ENCODE measurements around the gene VIL1. TPM values are rescaled to one million over a fixed set of nuclear protein-coding genes. Genes with fewer than 3 reads are reported as not detected.
A peak's percentile ranks its signal among the peaks of the same experiment; 100 is the strongest.

Gene VIL1
- total and polyA plus RNA-seq, 2 of the 13 experiments (the other 11 are each of a cell fraction or from before 2014, with no cell fraction given): 287 to 301 TPM

- TF ChIP-seq CSRNP2 (CRISPR knock-in tag; conservative IDR thresholded peaks at IDR 0.05; ENCODE audit: low read depth) (no peak), ZKSCAN5 (CRISPR knock-in tag; IDR thresholded peaks at IDR 0.05) (no peak), MAZ (IDR thresholded peaks at IDR 0.05; ENCODE audit: borderline replicate concordance, low read depth, low read length) (no peak), MAZ (CRISPR knock-in tag; IDR thresholded peaks at IDR 0.05; ENCODE audit: low read depth) (no peak)
These were observed 13.0 kb downstream of the VIL1 start (continued) for GRCh38 chr2:218431878-218432277.

- no peaks in the 10 kb centered on the region for H3K79me2 ChIP-seq (ENCODE audit: insufficient read depth, low read length)
- no peak overlapping the region for H3K9ac ChIP-seq (ENCODE audit: insufficient read depth, low read depth, low read length)
- peaks cover 58 to 83% of the 10 kb centered on the region in 2 experiments for H3K36me3 ChIP-seq (replicated peaks in 1 of 2; ENCODE audit: control insufficient read depth in 1 of 2, insufficient read depth in 2 of 2, low read length in 2 of 2)
- no peak overlapping the region for H3K4me3 ChIP-seq (replicated peaks in 1 of 3; ENCODE audit: insufficient read depth in 1 of 3, low read depth in 2 of 3, low read length in 3 of 3)
- no peak overlapping the region for H3K4me2 ChIP-seq (ENCODE audit: low read depth, low read length)
- H3K27me3 ChIP-seq (ENCODE audit: control insufficient read depth in 1 of 2, insufficient read depth in 2 of 2, low read length in 2 of 2): no peaks in the 10 kb centered on the region
- 98% methylated on average over 8 of the region's 8 CpGs for WGBS (ENCODE audit: low lambda C conversion rate)
- H3K4me1 ChIP-seq (ENCODE audit: insufficient read depth, low read length): peaks cover 17% of the 10 kb centered on the region
- no peak for DNase-seq (ENCODE audit: low spot score)
- no TSS peak for BruUV-seq (replicated peaks)
- ChIA-PET POLR2A (interaction anchor here (2.0 to 6.3 kb wide), 3 partner anchors 11 to 13 kb away, joined by 11 to 59 read pairs (median 27); partner anchors contain the start of gene VIL1), CTCF (ENCODE audit: low intra/inter-chr PET ratio, low total read pairs) (no interaction called here)
- intact Hi-C loops (cut with micrococcal nuclease; ENCODE audit: unreplicated experiment) (no loop called here), in situ Hi-C loops (cut with HindIII; ENCODE audit: extremely low pct_ligation_motif_present, low pct_unique_long_range_greater_than_20kb) (no loop called here)
- no peak overlapping the region for H3K27ac ChIP-seq (ENCODE audit: extremely low read length, insufficient read depth, low read length)
- peak in 1 of 2 experiments; percentile 49; a peak in 2 of 4 replicates for TF ChIP-seq POLR2A (IDR thresholded peaks at IDR 0.05; ENCODE audit: insufficient read depth in 1 of 2, low read depth in 2 of 2, low read length in 2 of 2)
- TF ChIP-seq ZBTB21 (CRISPR knock-in tag; IDR thresholded peaks at IDR 0.05): no peak
- TF ChIP-seq ZC3H13 (CRISPR knock-in tag; IDR thresholded peaks at IDR 0.05): 0 out of 2 replicates have a peak, but pooled peaks have one; percentile 26
- FAIRE-seq: no peak
- no peak overlapping the region for H2AFZ ChIP-seq (ENCODE audit: low read length)
- ATAC-seq: no peak
- H4K20me1 ChIP-seq (ENCODE audit: insufficient read depth, low read length): no peaks in the 10 kb centered on the region
- H3K9me3 ChIP-seq (ENCODE audit: low read length): no peaks in the 10 kb centered on the region
These were observed 13.9 kb downstream of the VIL1 start for GRCh38 chr2:218432676-218433365.

Measured in HepG2 (cell line).